Stimulated activated CD4-positive, alpha-beta T cell treated with anti-CD3 and anti-CD28 coated beads, Interleukin-1b, Interleukin-23, amount 100 ng/mL, for 48 hours (primary cell): ENCODE results near the gene SPATC1L.
"Not testable (repeated sequence)": the region's sequence is repeated elsewhere in the genome, so short reads cannot be mapped to it uniquely, and the experiment has no call there.

Experiments
- DNase-seq: peaks from one replicate; pipeline ENCODE4 v3.0.0-alpha.2; 2020

SPATC1L gene

GRCh38 chr21:46199436-46200373, 15.4 kb upstream of the SPATC1L start:
- DNase-seq, result no peak

GRCh38 chr21:46196733-46197132, 12.5 kb upstream of the SPATC1L start:
- DNase-seq, result no peak

- DNase-seq, result no peak
Measured at GRCh38 chr21:46195595-46196195, 11.4 kb upstream of the SPATC1L start.

- DNase-seq, result no peak
Measured at GRCh38 chr21:46194374-46195334, 10.4 kb upstream of the SPATC1L start.

- no peak for DNase-seq
Measured at GRCh38 chr21:46193829-46194373, 9.6 kb upstream of the SPATC1L start.

- DNase-seq, result no peak
Measured at GRCh38 chr21:46191686-46192575, 7.7 kb upstream of the SPATC1L start.

GRCh38 chr21:46191257-46191685, 7.0 kb upstream of the SPATC1L start:
- DNase-seq, result no peak

- no peak for DNase-seq
Measured at GRCh38 chr21:46190491-46191131, 6.4 kb upstream of the SPATC1L start.

GRCh38 chr21:46189959-46190490, 5.8 kb upstream of the SPATC1L start:
- no peak for DNase-seq

- no peak for DNase-seq
Measured at GRCh38 chr21:46189213-46189958, 5.1 kb upstream of the SPATC1L start.

- DNase-seq, result no peak
Measured at GRCh38 chr21:46188226-46189212, 4.3 kb upstream of the SPATC1L start.

GRCh38 chr21:46187814-46188213, 3.6 kb upstream of the SPATC1L start:
- no peak for DNase-seq

- DNase-seq, result no peak
Measured at GRCh38 chr21:46187261-46187660, 3.0 kb upstream of the SPATC1L start.

GRCh38 chr21:46185716-46186115, 1.5 kb upstream of the SPATC1L start:
- no peak for DNase-seq

- DNase-seq, result peak; percentile 80
Measured at GRCh38 chr21:46184625-46185555, 631 bp upstream of the SPATC1L start.

GRCh38 chr21:46183337-46183909, 836 bp downstream of the SPATC1L start:
- not testable (repeated sequence) for DNase-seq
